T-helper 1 cell (primary cell): Measurements from ENCODE around the gene TMEM245.

Experiments
- DNase-seq, 5 donors: peaks; one replicate each; pipeline ENCODE4 v3.0.0-alpha.2; 2012 to 2020

TMEM245 gene

GRCh38 chr9:109100543-109101201 lies 19.1 kb downstream of the TMEM245 start:
- DNase-seq = no peak

- DNase-seq = no peak
Observed at GRCh38 chr9:109098960-109099308, 20.8 kb downstream of the TMEM245 start.

- peak in 1 of 5 donors; percentile 56 for DNase-seq
Observed at GRCh38 chr9:109098171-109098959, 21.4 kb downstream of the TMEM245 start.

- DNase-seq = no peak
Observed at GRCh38 chr9:109097146-109097545, 22.6 kb downstream of the TMEM245 start.

GRCh38 chr9:109095321-109095720 lies 24.4 kb downstream of the TMEM245 start:
- no peak for DNase-seq

GRCh38 chr9:109094268-109094667 lies 25.5 kb downstream of the TMEM245 start:
- no peak for DNase-seq

- no peak for DNase-seq
Observed at GRCh38 chr9:109092587-109092986, 27.2 kb downstream of the TMEM245 start.

- peak in 1 of 5 donors; percentile 52 for DNase-seq
Observed at GRCh38 chr9:109092051-109092580, 27.6 kb downstream of the TMEM245 start.

GRCh38 chr9:109088221-109088620 lies 31.5 kb downstream of the TMEM245 start:
- no peak for DNase-seq

- DNase-seq = no peak
Observed at GRCh38 chr9:109087795-109088194, 32.0 kb downstream of the TMEM245 start.

- DNase-seq = no peak
Observed at GRCh38 chr9:109086221-109086620, 33.5 kb downstream of the TMEM245 start.

GRCh38 chr9:109085510-109085909 lies 34.2 kb downstream of the TMEM245 start:
- no peak for DNase-seq

GRCh38 chr9:109083813-109084405 lies 35.8 kb downstream of the TMEM245 start:
- no peak for DNase-seq

- no peak for DNase-seq
Observed at GRCh38 chr9:109083141-109083540, 36.6 kb downstream of the TMEM245 start.

GRCh38 chr9:109082091-109082620 lies 37.6 kb downstream of the TMEM245 start:
- DNase-seq = no peak

GRCh38 chr9:109074236-109074889 lies 45.4 kb downstream of the TMEM245 start:
- no peak for DNase-seq

GRCh38 chr9:109072821-109073435 lies 46.8 kb downstream of the TMEM245 start:
- no peak for DNase-seq

- no peak for DNase-seq
Observed at GRCh38 chr9:109072133-109072692, 47.5 kb downstream of the TMEM245 start.

GRCh38 chr9:109068764-109069163 lies 51.0 kb downstream of the TMEM245 start:
- no peak for DNase-seq

- DNase-seq = no peak
Observed at GRCh38 chr9:109064963-109065702, 54.6 kb downstream of the TMEM245 start.

- DNase-seq = no peak
Observed at GRCh38 chr9:109063760-109064159, 56.0 kb downstream of the TMEM245 start.
